Hepatic stellate cell (primary cell): ENCODE measurements around the gene GTSE1.
A peak's percentile ranks its signal among the peaks of the same experiment; 100 is the strongest.

ENCODE experiments used
- DNase-seq: peaks from one replicate; pipeline ENCODE4 v3.0.0; 2011; ENCODE audit warnings: low spot score

Gene GTSE1

DNA sequence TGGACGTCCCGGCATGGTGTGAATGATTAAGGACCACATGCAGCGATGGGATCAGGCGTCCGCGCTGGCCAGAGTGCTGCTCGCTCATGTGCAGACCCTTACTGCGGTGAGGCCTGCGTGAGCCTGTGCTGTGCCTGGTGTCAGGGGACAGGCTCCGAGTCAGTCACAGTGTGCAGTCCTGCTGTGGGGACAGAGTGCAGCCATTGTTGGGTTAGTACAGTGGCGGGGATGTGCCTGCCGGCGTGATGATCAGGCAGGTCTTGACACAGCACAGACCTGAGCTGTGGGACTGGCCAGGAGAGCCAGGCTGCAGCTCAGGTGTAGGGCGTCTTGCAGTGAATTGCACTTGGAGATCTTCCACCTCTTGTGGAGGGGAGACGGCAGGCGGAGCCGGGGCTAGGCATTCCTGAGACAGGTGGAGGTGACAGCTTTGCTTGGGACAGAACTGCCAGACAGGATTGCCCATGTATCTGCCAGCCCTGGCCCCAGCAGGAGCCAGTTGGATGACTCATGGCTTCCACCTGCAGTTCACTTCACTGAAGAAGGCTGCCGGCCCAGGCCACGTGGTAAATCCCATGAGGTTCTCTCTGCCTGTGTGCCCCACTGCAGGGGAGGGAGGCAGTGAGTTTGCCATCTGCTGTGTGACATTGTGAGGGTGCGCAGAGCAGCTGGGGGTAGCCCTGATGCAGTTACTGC lies 56.2 kb downstream of the GTSE1 start:
- DNase-seq = no peak

DNA sequence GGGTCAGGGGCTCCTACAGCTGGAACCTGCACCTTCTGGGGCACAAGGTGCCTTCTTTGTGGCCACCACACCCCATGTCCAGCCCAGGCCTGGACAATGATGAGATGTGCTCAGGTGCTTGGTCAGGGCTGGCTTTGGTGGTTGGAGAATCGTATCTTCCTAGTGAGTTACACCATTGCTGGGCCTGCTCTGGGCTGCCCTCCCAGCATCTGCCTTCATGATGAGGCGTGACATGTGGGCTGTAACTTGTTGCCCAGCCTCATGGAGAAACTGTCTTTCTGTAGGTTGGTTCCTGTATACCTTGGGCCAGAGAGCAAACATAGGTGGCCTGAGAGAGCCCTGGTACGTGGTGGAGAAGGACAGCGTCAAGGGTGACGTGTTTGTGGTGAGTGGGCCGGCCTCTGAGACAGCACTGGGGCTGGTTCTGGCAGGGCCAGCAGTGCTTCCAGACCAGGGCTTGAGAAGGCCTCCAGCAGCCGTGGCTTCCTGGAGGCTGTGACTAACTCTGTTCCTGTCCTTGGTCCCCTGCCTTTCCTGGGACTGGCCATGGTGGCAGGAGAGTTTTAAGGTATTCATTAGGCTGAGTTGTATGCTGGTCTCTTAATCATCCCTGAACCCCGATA lies 56.9 kb downstream of the GTSE1 start:
- DNase-seq = no peak

- DNase-seq = no peak
Measured at GRCh38 chr22:46354176-46354992, 57.7 kb downstream of the GTSE1 start.

- no peak for DNase-seq
Measured at GRCh38 chr22:46354993-46355305, 58.3 kb downstream of the GTSE1 start.

- DNase-seq = peak; percentile 83
Measured at GRCh38 chr22:46355369-46355995, 58.8 kb downstream of the GTSE1 start.

GRCh38 chr22:46355996-46356471 lies 59.4 kb downstream of the GTSE1 start:
- DNase-seq = no peak

GRCh38 chr22:46356496-46357480 lies 60.1 kb downstream of the GTSE1 start:
- DNase-seq = no peak

DNA sequence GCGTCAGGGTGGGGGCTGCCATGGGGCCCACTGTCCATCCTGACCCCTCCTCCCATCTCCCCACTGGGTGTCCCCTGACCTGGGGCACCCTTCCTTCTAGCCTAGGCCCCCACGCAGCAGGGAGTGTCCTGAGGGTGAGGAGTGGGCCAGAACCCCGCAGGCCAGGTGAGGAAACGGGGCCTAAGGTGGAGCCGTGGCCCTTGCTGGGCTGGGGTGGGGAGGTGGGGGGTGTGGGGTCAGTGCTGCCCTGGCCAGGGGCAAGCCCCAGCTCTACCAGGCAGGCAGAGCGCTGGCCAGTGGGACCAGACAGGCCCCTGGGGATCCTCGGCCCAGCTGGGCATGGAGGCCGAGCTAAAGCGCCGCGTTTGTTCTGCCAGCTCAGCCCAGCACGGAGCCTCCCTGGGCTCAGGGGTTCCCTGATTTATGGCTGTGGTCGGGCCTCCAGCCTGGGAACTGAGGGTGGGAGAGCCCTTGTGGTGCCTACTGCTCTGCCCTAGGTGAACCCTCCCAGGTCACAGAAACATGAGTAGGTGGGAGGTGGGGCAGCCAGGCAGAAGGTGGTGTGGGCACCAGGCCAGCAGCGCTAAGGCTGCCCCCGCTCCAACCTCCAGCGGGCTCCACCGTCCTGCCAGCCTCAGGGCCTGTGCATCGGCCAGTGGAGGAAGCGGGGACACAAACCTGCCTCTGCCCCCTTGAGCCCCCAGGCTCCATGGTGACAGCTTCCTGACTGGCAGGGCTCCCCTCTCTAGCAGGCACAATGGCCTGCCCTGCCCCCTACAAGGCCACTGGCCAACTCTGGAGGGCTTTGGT lies 61.2 kb downstream of the GTSE1 start:
- DNase-seq = no peak

- DNase-seq = no peak
Measured at GRCh38 chr22:46358766-46359165, 62.1 kb downstream of the GTSE1 start.

GRCh38 chr22:46359362-46359761 lies 62.7 kb downstream of the GTSE1 start:
- DNase-seq = no peak

DNA sequence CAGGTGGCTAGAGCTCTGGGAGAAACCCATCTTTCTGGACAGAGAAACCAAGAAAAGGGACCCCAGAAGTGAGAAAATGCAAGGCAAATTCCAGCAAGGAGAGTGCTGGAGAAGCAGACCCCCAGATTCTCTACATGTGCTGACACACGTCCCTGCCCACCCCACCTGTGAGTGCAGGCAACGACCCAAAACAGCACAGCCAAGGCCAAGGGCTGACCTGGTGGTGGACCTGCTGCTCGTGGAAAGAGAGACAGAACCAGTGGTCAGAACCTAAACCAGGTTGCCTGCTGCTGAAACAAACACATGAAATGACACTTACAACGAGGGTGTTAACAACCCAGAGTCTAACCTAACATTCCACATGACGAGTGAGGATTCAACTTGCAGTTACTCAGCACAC lies 63.4 kb downstream of the GTSE1 start:
- DNase-seq = no peak

DNA sequence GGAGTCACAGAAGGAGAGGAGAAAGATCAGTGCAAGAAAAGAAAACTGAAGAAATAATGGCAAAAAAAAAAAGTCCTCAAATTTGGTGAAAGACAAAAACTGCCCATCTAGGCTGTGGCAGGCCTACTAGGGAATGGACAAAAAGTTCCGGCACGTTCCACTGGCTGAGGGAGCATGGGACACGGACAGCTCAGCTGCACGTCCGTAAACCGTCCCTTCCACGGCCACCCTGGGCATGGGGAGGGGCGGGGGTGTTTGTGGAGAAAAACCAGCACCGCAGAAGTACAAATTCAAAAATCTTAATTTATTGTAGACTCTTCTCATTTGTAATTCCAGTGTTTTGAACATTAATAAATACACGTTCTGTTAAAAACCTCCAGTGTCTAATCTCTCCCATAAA lies 64.2 kb downstream of the GTSE1 start:
- no peak for DNase-seq

GRCh38 chr22:46361826-46362202 lies 65.1 kb downstream of the GTSE1 start:
- DNase-seq = no peak

- no peak for DNase-seq
Measured at GRCh38 chr22:46362203-46362933, 65.7 kb downstream of the GTSE1 start.

- DNase-seq = no peak
Measured at GRCh38 chr22:46362934-46363515, 66.4 kb downstream of the GTSE1 start.

- no peak for DNase-seq
Measured at GRCh38 chr22:46363611-46364321, 67.1 kb downstream of the GTSE1 start.

DNA sequence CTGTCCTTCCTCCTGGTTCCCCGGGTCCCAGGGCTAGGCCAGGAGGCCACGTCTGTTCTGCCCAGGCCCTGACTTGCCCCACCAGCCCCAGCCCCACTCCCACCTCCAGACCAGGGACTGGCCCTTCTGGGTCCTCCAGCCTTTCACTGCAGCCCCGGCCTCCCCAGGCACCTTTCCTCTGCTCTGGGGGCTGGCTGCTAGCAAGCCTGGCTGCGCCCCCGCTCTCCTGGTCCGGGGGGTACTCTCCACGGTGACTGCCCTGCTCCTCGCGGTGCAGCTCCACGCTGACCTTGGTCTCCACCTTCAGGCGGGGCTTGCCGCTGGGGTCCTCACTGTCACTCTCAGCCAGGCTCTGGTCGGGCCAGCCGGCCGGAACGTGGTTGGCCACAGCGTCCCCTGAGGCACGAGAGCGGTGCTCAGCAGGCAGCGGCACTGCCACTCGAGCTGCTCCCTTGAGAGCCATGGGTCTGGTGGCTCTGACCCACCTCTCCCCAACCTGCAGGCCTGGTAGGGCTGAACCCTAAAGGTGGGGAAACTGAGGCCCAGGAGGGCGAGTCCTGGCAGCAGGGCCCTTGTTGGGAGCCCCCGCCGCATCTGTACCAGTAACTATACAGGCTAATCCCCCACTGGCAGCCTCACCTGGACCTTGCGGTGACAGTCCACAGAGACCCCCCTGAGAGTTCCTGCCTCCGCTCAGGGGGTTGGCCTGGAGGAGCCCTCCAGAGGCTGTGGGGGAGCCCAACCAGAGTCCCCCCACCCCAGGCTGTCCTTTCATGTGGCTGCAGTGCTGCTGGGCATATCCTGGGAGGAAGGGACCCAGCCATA lies 67.9 kb downstream of the GTSE1 start:
- DNase-seq = no peak

- no peak for DNase-seq
Measured at GRCh38 chr22:46365166-46365624, 68.5 kb downstream of the GTSE1 start.
